Mononuclear cell (primary cell): ENCODE data around the gene DSC3. TPM values are rescaled to one million over a fixed set of nuclear protein-coding genes. Genes with fewer than 3 reads are reported as not detected.
"Not testable (repeated sequence)": the region's sequence is repeated elsewhere in the genome, so short reads cannot be mapped to it uniquely, and the experiment has no call there.

Source experiments
- H3K27me3 ChIP-seq: 2 replicates; pipeline ENCODE4 v1.6.0; 2011; ENCODE audit warnings: low read length, control low read depth; ENCODE audit not compliant: insufficient read depth
- H3K4me1 ChIP-seq: 2 replicates; pipeline ENCODE4 v1.5.1; 2011; ENCODE audit warnings: mild to moderate bottlenecking, low read length, control low read depth; ENCODE audit not compliant: insufficient read depth
- H3K4me3 ChIP-seq: 2 replicates; pipeline ENCODE4 v1.5.1; 2011; ENCODE audit warnings: mild to moderate bottlenecking, low read length, moderate library complexity
- H3K9me3 ChIP-seq: 2 replicates; pipeline ENCODE4 v1.5.1; 2011; ENCODE audit warnings: low read depth, mild to moderate bottlenecking, control low read depth, low read length
- total RNA-seq: library from RNA; depleted of rRNA; stranded (reverse); fragments of >200 nt; gene quantifications from one replicate; pipeline ENCODE4 v1.2.3, GENCODE V29; 2012

The DSC3 gene
- total RNA-seq, 1 donor: under 0.01 TPM

- Histone ChIP-seq H3K4me1 (no peaks in the 10 kb centered on the region), H3K4me3 (no peak overlapping the region), H3K27me3 (peaks cover 9% of the 10 kb centered on the region), H3K9me3 (no peaks in the 10 kb centered on the region)
Measured at GRCh38 chr18:31049189-31049588, 6.6 kb upstream of the DSC3 start.

DNA sequence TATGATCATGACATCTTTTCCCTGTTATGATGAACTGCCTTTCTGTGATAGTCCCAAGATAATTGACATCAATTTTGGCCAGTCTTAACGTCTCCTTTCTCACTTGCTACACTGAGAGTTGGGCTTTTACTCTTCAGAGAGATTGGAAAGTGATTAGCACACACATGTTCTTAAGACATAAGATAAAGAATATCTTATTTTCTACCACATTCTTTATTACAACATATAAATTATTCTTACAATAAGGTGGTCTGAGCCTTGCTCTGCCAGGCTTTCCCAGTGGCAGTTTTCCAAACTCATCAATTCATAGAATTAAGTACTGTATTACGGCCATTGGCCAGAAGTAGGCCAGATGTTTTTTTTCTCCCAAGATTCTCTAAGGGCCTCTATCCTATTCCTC is 5.7 kb upstream of the DSC3 start:
- Histone ChIP-seq H3K27me3 (peaks cover 19% of the 10 kb centered on the region), H3K4me1 (no peaks in the 10 kb centered on the region), H3K4me3 (no peak overlapping the region), H3K9me3 (no peaks in the 10 kb centered on the region)

DNA sequence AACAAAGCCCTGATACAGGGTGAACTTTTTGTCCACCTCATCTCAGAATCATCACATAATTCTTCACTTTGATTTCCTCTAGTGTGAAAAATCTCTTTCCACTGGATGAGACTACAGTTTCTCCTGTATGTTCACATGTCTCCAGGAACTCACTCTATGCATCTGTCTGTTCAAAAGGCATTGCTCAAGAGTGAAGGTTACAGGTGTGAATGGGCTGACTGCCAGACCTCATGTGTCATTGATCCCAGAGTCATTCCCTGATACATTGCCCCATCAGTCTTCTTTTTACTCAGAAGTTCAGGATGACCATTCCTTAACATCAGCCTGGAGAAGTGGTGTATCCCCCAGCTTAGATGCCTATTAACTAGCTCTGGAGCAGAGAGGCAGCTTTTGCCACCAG is 4.4 kb upstream of the DSC3 start:
- Histone ChIP-seq H3K9me3 (no peaks in the 10 kb centered on the region), H3K4me3 (no peak overlapping the region), H3K27me3 (peaks cover 32% of the 10 kb centered on the region), H3K4me1 (no peaks in the 10 kb centered on the region)

DNA sequence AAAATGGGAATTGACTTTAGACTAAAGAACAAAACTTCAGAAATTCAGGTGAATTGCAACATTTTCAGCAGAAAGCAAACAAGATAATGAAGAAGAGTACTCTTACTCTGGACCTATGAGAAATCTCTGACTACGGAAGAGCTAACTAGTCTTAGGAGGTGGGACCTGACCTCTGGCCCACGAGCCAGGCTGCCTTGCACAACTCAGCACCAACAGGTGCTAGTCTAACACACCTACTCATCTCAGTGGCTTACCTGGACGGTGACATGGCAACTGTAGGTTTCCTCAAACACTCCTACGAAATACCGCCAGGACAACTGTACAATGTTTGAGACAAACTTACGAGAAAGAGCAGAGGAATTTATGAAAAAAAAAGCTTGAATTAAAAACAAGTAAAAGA is 3.1 kb upstream of the DSC3 start:
- H3K4me3 ChIP-seq: no peak overlapping the region
- no peaks in the 10 kb centered on the region for H3K4me1 ChIP-seq
- H3K27me3 ChIP-seq: peaks cover 45% of the 10 kb centered on the region
- H3K9me3 ChIP-seq: no peaks in the 10 kb centered on the region

GRCh38 chr18:31044926-31045325 is 2.4 kb upstream of the DSC3 start:
- H3K27me3 ChIP-seq: peaks cover 52% of the 10 kb centered on the region
- no peak overlapping the region for H3K4me3 ChIP-seq

GRCh38 chr18:31043709-31044108 is 1.2 kb upstream of the DSC3 start:
- Histone ChIP-seq H3K4me1 (no peaks in the 10 kb centered on the region), H3K9me3 (no peaks in the 10 kb centered on the region), H3K27me3 (peaks cover 61% of the 10 kb centered on the region), H3K4me3 (no peak overlapping the region)

More at GRCh38 chr18:31044926-31045325, 2.4 kb upstream of the DSC3 start:
- H3K9me3 ChIP-seq: no peaks in the 10 kb centered on the region
- no peaks in the 10 kb centered on the region for H3K4me1 ChIP-seq

- Histone ChIP-seq H3K9me3 (no peaks in the 10 kb centered on the region), H3K4me1 (no peaks in the 10 kb centered on the region), H3K27me3 (peaks cover 61% of the 10 kb centered on the region), H3K4me3 (no peak overlapping the region)
Measured at GRCh38 chr18:31042084-31042405, 497 bp downstream of the DSC3 start.

- no peaks in the 10 kb centered on the region for H3K4me1 ChIP-seq
- no peaks in the 10 kb centered on the region for H3K9me3 ChIP-seq
- peaks cover 61% of the 10 kb centered on the region for H3K27me3 ChIP-seq
- no peak overlapping the region for H3K4me3 ChIP-seq
Measured at GRCh38 chr18:31041271-31042083, 1.1 kb downstream of the DSC3 start.

DNA sequence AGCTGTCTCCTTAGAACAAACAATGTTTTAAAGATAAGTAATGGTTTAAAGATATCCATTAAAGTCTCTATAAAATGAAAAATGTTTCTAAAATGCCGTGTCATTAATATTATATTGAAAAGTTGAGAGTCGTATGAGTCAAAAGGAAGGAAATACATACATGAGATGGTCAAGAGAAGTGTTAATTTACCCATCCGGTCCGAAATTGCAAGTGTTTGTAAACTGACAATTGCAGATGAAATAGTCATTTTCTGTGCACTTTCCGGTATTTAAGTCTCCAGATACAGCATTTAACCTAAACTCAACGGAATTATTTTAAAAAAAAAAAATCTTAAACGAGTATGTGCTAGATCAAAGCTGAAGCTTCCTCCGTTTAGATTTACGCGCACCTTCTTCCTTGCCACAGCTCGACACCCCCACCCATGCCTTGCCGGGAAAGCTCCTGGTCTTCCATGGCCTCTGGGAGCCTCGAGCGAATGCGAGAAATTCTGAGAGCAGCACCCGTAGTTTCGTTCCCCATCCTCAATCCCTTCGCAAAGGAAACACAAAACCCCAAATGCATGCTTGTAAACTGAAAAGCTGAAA is 1.8 kb downstream of the DSC3 start:
- Histone ChIP-seq H3K4me3 (no peak overlapping the region), H3K9me3 (no peaks in the 10 kb centered on the region), H3K27me3 (peaks cover 61% of the 10 kb centered on the region), H3K4me1 (no peaks in the 10 kb centered on the region)

GRCh38 chr18:31039426-31039825 is 3.1 kb downstream of the DSC3 start:
- Histone ChIP-seq H3K27me3 (peaks cover 55% of the 10 kb centered on the region), H3K4me3 (no peak overlapping the region), H3K4me1 (no peaks in the 10 kb centered on the region), H3K9me3 (no peaks in the 10 kb centered on the region)

- H3K9me3 ChIP-seq, H3K4me3 ChIP-seq, H3K4me1 ChIP-seq: not testable (repeated sequence)
- peaks cover 37% of the 10 kb centered on the region for H3K27me3 ChIP-seq
Measured at GRCh38 chr18:31037686-31038085, 4.9 kb downstream of the DSC3 start.

DNA sequence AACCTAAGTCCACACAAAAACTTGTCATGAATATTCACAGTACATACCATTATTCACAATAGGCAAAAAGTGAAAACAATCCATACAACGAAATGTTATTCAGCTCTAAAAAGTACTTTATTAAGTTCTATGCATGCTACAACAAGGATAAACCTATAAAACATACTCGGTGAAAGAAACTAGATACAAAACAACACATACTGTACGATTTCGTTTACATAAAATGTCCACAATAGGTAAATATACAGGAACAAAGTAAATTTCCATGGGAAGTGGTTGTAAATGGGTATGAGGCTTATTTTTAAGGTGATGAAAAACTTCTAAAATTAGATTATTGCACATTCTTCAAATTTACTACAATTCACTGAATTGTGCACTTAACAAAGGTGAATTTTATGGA is 8.0 kb downstream of the DSC3 start:
- Histone ChIP-seq H3K4me1 (no peaks in the 10 kb centered on the region), H3K9me3 (no peaks in the 10 kb centered on the region), H3K4me3 (no peak overlapping the region), H3K27me3 (peaks cover 6% of the 10 kb centered on the region)

- no peaks in the 10 kb centered on the region for H3K27me3 ChIP-seq
- no peaks in the 10 kb centered on the region for H3K9me3 ChIP-seq
- no peaks in the 10 kb centered on the region for H3K4me1 ChIP-seq
- H3K4me3 ChIP-seq: no peak overlapping the region
Measured at GRCh38 chr18:31030574-31031278, 11.8 kb downstream of the DSC3 start.

GRCh38 chr18:31015715-31016434 is 26.7 kb downstream of the DSC3 start:
- Histone ChIP-seq H3K9me3 (no peaks in the 10 kb centered on the region), H3K27me3 (no peaks in the 10 kb centered on the region), H3K4me1 (no peaks in the 10 kb centered on the region), H3K4me3 (no peak overlapping the region)

GRCh38 chr18:31011455-31011854 is 31.1 kb downstream of the DSC3 start:
- not testable (repeated sequence) for H3K4me3 ChIP-seq, H3K4me1 ChIP-seq, H3K9me3 ChIP-seq, H3K27me3 ChIP-seq
